NB4 (cell line): ENCODE results near the gene KCMF1.

Experiments
- POLR2A ChIP-seq: IDR thresholded peaks from 2 replicates; pipeline ENCODE4 v1.6.1; 2011; ENCODE audit warnings: mild to moderate bottlenecking; ENCODE audit not compliant: insufficient read length; ENCODE audit errors: extremely low read depth
- TF ChIP-seq, protein P1 (sequence below): IDR thresholded peaks from one replicate; pipeline ENCODE4 v1.5.1; 2012; ENCODE audit warnings: low read depth, low read length

DNA sequence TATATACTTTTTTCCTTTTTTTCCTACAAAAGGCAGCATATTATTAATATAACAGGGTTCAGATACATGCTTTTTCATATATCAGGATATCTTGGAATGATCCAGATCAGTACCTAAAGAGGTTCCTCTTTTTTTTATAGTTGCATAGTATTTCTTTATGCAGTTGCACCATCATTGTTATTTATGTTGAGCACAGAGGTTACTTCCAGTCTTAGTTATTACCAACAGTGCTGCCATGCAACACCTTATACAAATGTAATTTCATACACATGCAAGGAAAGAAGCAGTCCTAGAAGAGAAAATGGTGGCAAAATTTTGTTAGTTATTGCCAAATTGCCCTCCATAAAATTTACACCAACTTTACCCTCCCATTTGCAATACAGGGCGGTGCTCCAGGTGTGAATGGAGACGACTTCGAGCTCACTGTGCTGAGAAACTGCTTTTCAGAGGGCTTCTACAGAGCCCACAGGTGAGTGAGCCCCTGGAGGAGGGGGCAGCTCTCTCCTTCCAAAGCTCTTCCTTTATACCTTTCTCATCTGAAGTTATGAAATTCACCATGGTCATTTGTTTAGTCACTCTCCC, 30.0 kb upstream of the KCMF1 start:
- TF ChIP-seq, protein P1, sequence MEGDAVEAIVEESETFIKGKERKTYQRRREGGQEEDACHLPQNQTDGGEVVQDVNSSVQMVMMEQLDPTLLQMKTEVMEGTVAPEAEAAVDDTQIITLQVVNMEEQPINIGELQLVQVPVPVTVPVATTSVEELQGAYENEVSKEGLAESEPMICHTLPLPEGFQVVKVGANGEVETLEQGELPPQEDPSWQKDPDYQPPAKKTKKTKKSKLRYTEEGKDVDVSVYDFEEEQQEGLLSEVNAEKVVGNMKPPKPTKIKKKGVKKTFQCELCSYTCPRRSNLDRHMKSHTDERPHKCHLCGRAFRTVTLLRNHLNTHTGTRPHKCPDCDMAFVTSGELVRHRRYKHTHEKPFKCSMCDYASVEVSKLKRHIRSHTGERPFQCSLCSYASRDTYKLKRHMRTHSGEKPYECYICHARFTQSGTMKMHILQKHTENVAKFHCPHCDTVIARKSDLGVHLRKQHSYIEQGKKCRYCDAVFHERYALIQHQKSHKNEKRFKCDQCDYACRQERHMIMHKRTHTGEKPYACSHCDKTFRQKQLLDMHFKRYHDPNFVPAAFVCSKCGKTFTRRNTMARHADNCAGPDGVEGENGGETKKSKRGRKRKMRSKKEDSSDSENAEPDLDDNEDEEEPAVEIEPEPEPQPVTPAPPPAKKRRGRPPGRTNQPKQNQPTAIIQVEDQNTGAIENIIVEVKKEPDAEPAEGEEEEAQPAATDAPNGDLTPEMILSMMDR = no peak
- no peak for TF ChIP-seq POLR2A
